GM21423 (cell line): ENCODE results near the gene ZNF529.
"Not testable (repeated sequence)": the region's sequence is repeated elsewhere in the genome, so short reads cannot be mapped to it uniquely, and the experiment has no call there.

Experiments used
- ATAC-seq: cut with Tn5 transposase; IDR thresholded peaks from one replicate; pipeline ENCODE4 v1.9.1; 2021; ENCODE audit warnings: mild to moderate bottlenecking, moderate library complexity; ENCODE audit not compliant: unreplicated experiment

ZNF529 gene

DNA sequence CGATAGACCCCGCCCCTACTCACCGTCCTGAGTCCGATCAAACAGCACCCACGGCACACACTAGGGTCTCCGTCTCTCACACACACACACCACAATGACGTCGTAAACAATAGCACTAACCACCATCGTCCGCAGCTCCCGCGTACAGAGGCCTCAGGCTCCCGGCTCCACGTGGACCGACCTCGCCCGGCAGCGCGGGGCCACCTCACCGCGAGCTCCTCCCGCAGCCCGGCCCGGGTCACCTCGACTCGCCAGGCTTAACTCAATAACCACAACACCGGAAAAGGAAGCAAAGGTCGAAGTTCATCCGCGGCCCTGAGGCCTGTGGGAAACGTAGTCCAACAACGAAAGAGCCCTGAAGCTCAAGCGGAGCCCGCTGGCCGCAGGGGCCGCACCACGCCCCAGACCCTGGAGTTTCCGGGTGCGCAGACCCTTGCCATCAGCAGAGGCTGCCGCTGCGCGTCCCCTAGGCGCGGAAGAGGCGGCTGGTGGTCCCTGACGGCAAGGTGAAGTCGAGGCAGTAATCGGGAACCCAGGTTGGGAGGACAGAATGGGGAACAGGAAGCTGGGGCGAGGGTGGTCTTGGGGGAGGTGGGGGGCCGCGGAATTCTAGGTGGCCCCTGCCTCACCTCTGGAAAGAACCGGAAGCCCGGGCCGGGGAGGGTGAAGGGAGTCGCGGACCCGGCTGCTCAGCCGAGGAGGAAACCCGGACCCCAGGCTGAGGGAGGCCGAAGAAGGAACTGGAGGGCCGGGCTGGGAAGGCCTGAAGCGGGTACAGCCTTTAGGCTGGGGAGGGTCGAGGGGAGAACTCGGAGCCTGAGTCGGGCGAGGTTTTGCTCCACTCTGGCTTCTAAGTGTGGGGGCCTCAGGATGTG is at the start of gene ZNF529:
TSS of gene ZNF529 (minus strand) at position 273 of the 875 bp plus-strand sequence. CDS start 946 bp downstream, outside the sequence.
- ATAC-seq = peak; percentile 87

DNA sequence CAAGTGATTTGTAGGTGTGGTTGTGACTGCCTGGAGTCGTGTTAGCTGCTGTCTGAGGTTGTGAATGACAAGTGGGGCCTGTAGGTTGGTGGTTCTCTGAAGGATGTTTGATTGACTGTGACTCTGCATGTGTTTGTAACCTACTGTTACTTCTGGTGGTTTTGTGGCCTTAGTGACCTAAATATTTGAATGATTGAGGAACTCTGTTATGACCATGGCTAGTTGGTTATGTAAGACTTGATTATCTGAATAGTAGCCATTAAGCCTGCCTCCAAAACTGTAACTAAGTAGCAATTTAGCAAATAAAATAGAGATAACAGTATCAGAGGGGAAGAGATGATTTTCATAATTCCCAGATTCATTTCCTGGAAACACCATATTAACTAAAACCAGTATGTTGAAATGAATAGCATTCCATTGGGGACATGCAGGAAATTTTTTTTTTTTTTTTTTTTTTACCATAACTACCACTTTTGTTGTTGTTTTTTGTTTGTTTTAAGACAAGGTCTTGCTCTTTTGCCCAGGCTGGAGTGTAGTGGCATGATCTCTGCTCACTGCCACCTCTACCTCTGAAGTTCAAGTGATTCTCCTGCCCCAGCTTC is 32.9 kb upstream of the ZNF529 start:
- peak; percentile 17 for ATAC-seq

DNA sequence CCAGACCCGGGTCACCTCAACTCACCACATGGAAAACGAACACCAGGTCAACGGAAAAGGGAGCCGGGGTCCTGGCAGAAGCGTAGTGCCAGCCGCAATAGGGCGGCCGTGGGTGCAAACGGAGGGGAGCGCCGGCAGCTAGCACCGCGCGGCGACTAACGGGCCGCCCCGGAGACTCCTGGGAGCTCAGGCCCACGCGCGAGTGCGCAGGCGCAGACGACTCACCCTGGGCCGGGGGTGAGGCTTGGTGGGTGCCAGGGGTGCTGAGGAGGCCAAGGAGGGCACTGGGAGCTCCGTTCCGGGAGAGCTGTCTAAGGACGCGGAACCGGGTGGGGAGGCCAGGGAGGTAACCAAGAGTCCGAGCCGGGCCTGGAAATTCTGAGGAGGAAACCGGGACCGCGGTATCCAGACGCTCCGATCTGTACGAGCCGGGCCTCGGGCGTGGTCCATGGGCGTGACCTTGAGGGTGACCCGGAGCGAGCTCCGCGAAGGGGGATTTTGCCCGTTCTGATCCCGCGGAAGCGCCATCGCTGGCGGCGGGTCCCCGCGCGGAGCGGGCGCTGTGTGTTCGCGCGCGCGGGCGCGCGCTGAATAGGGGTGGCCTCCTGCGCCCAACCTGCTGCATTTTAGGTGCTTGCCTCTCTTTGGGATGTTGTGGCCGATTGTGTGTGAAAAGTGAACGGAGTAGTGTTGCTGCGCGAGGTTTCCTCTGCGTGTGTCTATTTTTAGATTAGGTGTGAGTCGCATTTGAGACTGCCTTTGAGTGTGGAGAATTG is 32.2 kb upstream of the ZNF529 start, which contains the start of gene ZNF382:
TSS of gene ZNF382 (plus strand) at position 213 of the 776 bp plus-strand sequence. CDS start 4,602 bp downstream, outside the sequence.
- peak; percentile 56 for ATAC-seq

DNA sequence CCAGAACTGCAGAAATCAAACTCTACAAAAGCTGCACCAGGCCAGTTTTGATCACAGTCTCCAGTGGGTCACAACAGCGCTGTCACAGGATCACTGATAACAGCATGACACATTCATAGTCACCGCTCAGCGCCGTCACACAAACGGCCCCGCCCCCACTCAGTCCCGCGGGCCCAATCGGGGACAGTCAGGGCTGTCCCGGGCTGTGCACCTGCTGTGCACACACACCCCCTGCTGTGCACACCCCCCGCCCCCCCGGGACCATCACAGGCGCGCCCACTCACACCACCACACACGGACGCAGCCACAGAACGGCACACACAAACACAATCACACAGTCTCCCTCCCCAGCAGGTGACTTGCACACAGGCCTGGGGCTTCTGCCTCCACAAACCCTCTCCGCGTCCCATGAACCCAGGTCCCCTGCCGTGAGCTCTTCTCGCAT is 31.6 kb upstream of the ZNF529 start:
- peak; percentile 79 for ATAC-seq

DNA sequence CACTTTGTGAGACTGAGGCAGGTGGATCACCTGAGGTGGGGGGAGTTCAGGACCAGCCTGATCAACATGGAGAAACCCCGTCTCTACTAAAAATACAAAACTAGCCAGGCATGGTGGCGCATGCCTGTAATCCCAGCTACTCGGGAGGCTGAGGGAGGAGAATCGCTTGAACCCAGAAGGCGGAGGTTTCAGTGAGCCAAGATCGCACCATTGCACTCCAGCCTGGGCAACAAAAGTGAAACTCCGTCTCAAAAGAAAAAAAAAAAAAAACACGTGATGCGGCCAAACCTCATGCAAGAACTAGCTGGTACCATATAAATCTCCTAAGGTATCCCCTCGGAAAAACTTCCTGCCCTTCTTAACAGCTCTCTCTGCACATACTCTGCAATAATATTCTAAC is 29.6 kb upstream of the ZNF529 start:
- ATAC-seq = not testable (repeated sequence)

DNA sequence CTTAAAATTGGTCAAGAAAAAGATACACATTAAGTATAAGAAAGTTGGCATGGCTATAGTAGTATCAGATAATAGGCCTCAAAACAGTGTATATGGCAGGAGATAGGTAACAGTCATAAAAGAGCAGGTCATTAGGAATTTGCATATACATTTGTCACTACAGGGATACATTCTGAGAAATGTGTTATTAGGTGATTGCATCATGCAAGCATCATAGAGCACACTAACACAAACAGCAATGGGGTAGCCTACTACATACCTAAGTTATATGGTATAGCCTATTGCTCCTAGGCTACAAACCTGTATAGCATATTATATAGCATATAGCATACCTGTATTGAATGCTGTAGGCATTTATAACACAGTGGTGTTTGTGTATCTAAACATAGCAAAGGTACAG is 6.2 kb upstream of the ZNF529 start:
- no peak for ATAC-seq

DNA sequence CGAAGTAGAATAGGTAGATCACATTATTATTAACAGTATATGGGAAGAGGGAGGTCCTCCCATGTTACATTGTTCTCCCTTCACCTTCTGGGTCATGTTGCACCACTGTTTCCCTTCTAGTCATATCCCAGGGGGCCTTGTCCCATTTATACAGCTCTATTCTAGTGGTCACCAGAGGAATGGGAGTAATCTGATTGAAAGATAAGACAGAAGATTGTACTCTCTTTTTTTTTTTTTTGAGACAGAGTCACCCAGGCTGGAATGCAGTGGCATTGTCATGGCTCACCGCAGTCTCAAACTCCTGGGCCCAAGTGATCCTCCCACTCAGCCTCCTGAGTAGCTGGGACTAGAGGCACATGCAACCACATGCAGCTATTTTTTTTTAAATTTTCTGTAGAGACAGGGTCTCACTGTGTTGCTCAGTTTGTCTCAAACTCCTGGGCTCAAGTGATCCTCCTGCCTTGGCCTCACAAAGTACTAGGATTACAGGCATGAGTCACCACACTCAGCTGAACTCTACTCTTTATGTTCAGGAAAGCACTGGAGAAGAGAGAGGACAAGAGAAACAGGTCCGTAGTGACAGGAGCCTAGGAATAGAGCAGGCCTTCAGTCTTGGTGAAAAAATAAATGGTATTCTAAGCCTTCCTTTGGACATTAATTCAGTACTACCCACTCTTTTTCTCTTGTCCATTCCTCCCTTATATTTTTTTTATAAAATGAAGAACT is 4.3 kb upstream of the ZNF529 start:
- ATAC-seq = no peak

DNA sequence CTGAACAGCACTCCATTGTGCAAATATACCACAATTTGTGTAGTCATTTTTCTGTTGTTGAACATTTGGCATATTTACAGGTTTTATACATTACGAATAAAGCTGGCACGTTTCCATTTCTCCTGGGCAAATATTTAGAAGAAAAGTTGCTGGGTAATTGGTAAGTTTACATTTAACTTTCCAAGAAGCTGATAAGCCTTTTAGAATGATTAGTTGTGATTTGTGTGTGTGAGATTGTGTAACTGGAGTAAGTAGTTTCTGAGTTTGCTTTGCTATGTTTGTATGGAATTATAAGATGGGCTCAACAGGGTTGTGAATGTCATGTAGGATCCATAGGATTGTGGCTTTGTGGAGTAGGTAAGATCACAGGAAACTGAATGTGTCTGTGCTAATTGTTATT is 1.6 kb upstream of the ZNF529 start:
- ATAC-seq = no peak

DNA sequence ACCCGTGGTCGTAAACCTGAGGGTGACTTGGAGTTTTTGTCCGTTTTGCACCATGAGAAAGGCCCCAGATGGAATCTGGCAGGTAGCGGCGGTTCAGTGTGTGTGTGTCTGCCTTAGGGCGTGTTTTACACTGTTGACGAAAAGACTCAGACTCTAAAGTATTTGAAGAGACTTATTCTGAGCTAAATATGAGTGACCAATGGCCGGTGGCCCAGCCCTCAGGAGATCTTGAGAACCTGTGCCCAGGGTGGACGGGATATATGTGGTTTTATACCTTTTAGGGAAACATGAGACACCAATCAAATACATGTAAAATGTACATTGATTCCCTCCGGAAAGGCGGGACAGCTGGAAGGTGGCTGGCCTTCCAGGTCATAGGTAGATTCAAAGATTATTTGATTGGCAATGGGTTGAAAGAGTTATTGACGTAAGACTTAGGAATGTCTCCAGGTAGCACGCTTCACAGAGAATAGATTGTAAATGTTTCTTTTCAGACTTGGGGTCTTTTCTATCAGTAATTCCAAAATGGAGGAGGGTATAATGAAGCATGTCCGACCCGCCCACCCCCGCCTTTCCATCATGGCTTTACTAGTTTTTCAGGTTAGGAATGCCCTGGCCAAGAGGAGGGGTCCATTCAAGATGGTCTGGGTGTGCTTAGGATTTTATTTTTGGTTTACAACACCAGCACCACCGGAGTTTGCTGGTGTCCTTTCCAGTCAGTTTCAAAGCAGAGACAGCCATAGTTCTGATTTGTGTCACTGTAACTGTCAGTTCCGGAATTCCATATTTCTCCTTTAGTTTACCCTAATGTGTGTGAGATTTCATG is 1.0 kb upstream of the ZNF529 start:
- ATAC-seq = no peak

DNA sequence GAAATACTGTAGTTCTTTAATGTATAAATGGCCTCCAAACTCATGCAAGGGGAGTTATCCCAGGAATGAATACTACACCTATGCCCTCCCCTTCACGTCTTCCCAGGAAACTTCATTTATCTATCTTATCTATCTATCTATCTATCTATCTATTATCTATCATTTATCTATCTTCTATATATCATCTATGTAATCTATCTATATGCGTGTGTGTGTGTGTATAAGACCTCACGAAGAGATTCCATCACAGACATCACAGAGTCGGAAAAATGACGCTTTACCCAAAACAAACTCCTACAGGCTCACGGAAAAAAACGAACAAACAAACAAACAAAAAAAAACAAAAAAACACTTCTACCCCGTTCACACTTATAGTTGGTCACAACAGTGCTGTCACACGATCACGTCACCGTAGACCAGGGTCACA is 486 bp downstream of the ZNF529 start:
- ATAC-seq = no peak

DNA sequence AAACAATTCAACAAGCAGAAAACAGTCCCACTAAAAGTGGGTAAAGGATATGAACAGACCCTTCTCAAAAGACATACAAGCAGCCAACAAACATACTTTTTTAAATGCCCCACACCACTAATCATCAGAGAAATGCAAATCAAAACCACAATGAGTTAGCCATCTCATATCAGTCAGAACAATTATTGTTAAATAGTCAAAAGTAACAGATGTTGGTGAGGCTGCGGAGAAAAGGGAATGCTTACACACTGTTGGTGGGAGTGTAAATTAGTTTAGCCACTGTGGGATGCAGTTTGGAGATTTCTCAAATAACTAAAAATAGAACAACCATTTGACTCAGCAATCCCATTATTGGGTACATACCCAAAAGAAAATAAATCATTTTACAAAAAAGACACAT is 8.7 kb downstream of the ZNF529 start:
- no peak for ATAC-seq

DNA sequence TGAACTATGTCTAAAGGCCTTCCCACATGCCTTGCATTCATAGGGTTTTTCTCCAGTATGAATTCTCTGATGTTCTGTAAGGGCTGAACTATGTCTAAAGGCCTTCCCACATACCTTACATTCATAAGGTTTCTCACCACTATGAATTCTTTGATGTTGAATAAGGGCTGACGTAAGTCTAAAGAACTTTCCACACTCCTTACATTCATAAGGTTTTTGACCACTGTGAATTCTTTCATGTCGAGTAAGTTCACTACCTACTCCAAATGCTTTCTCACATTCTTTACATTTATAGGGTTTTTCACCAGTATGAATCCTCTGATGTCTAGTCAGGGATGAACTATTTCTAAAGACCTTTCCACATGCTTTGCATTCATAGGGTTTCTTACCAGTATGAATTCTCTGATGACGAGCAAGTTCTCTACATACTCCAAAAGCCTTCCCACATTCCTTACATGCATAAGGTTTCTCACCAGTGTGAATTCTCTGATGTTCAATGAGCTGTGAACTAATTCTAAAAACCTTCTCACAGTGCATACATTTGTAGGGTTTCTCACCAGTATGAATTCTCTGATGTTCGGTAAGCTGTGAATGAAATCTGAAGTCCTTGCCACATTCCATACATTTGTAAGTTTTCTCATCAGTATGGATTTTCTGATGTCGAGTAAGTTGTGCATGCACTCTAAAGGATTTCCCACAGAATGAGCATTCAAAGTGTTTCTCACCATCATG is 25.9 kb downstream of the ZNF529 start:
- no peak for ATAC-seq

DNA sequence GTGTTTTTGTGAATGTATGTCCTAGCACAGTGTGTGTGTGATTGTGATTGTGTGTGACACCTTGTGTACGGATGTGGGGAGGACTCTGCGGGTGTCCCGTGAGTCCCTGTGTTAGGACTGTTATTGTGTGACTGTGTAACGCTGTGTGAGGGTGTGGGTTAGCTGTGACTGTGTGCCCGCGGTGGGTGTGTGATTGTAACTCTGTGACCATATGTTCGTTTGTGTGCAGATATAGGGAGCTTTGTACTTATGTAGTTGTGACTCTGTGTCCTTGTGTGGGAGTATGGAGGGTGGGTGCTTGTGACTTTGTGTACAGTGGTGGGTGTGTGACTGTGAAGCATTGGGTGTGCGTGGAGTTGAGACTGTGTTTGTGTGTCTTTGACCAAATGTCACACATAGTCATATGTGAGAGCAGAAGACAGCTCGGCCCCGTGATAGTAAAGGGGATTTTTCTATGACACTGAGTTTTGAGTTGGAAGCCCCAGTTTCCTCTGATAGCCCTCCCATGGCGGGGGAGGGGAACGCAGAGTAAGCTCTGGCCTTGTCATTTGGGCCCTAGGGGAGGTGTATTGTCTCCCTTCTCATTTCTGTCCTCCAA is 44.1 kb downstream of the ZNF529 start:
- ATAC-seq = peak; percentile 13

DNA sequence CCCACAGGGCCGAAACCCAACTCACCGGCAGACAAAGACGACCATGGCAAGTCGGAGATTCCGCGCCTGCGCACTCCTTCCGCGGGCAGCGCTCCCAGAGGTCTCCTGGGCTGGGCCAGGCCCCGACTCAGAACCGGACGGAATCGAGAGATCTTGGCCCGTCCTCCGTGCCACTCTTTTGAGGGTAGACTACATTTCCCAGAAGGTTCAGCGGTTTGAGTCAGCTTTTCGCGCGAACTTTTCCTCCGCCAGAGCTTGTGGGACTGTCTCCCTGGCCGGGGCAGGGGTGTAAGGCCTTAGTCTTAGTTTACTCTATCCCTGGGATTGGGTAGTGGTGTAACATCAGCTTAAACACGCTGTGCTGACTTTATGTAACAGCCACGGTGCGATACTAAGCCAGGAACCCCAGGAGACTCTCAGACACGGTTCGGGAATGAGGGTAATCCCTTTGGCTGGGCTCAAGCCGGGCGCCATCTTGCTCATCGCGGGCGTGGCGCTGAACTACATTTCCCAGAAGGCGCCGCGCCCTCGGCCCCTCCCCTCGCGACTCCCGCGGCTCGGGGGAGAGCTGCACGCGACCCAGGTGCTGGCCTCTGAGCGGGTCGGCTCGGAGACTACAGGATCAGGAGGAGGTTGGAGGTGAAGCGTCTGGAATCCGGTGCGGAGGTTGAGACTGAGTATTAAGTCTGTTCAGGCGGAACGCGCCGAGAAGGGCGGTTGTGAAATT is 44.7 kb downstream of the ZNF529 start, which contains the start of gene ZNF260:
TSS of gene ZNF260 (minus strand) at position 78 of the 727 bp plus-strand sequence. CDS start 13,033 bp downstream, outside the sequence.
- peak; percentile 87 for ATAC-seq

DNA sequence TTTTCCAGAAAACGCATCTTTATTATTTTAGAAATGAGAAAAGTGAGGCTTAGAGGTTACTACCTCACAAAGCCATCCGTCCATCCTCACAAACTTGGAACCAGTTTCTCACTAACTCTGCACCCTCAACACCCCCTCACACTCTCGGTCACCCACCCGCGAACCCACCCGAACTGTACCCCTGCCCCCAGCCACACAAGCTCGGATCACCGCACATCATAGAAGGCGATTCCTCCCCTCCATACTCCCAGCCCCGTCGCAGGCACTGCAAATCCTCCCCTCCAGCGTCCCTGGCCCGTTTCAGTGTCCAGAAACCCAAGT is 45.3 kb downstream of the ZNF529 start:
- no peak for ATAC-seq

DNA sequence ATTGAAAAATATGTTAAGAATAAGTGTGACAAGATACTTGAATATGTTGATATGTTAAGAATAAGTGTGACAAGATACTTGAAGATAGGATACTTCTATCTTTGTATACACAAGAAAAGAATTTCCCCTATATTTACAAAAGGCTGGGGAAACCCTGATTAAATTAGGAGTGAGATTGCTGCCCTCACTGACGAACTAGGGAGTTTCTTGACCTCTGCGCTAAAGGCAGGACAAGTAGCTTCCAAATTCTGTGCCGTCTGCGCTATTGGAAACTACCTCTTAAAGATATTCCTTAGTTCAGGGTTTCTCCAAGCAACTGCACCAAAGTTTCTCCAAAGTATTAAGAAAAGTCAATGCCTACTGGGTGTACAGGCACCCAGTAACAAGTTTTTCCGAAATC is 45.8 kb downstream of the ZNF529 start:
- no peak for ATAC-seq

DNA sequence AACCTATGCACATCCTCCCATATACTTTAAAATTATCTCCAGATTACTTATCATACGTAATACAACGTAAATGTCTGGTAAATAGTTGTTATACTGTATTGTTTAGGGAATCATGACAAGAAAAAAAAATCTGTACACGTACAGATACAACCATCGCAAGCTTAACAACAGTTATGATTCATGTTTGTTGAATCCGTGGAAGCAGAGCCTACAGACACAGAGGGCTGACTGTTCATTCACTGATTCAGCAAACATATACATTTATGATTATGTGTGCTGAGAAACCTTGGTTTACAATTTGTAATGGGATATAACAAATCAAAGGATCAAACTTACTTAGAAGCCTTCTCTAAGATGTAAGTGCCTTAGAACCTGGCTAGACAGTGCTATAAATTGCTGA is 46.5 kb downstream of the ZNF529 start:
- ATAC-seq = no peak

DNA sequence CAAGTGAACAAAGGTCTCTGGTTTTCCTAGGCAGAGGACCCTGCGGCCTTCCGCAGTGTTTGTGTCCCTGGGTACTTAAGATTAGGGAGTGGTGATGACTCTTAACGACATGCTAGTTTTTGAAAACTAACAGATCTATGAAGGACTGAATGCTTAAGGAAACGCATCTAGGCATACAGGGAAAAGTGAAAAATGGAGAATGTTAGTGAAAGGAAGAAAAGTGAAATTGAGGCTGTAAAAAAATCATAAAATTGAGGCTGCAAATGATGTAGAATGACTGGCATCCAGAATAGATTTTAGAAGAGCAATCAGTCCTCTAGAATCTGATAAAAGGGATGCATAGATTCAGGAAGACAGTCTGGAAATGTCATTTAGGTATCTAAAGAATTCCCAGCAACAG is 48.5 kb downstream of the ZNF529 start:
- no peak for ATAC-seq
